ENCODE measurements around the gene CELF2. TPM values are rescaled to one million over a fixed set of nuclear protein-coding genes. Genes with fewer than 3 reads are reported as not detected.
A peak's percentile ranks its signal among the peaks of the same experiment; 100 is the strongest.

Gene CELF2
- total RNA-seq, 1 donor from 2014 or later = 54.3 TPM

DNA sequence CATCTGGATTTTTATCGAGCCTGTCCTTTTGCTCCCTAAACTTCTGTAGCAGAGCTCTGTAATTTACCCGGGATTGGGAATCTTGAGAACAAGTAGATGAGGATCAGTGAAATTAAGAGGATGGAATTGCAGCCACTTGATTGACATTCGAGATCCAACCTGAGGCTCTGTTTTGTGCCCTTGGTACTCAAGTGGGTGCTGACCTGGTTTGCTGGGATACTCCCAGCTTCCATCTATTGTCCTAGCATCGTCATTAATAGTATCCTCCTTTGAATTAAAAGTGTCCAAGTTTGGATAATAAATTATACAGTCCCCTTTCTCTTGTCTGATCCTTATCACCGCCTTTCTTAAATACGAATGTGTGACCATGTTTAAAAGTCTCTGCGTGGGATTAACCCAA, 17.1 kb downstream of the CELF2 start:
- H3K27me3 ChIP-seq = no peaks in the 10 kb centered on the region
- no peaks in the 10 kb centered on the region for H3K4me1 ChIP-seq
- no peak overlapping the region for H3K27ac ChIP-seq
- DNase-seq (ENCODE audit: extremely low spot score in 2 of 2) = no peak
- H3K4me3 ChIP-seq = no peak overlapping the region
- no peaks in the 10 kb centered on the region for H3K9me3 ChIP-seq
- no peaks in the 10 kb centered on the region for H3K36me3 ChIP-seq
- TF ChIP-seq POLR2A (IDR thresholded peaks at IDR 0.05) (no peak), POLR2AphosphoS5 (IDR thresholded peaks at IDR 0.05; ENCODE audit: insufficient read depth in 1 of 2, low read depth in 1 of 2) (no peak)
- TF ChIP-seq, protein P1, sequence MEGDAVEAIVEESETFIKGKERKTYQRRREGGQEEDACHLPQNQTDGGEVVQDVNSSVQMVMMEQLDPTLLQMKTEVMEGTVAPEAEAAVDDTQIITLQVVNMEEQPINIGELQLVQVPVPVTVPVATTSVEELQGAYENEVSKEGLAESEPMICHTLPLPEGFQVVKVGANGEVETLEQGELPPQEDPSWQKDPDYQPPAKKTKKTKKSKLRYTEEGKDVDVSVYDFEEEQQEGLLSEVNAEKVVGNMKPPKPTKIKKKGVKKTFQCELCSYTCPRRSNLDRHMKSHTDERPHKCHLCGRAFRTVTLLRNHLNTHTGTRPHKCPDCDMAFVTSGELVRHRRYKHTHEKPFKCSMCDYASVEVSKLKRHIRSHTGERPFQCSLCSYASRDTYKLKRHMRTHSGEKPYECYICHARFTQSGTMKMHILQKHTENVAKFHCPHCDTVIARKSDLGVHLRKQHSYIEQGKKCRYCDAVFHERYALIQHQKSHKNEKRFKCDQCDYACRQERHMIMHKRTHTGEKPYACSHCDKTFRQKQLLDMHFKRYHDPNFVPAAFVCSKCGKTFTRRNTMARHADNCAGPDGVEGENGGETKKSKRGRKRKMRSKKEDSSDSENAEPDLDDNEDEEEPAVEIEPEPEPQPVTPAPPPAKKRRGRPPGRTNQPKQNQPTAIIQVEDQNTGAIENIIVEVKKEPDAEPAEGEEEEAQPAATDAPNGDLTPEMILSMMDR (IDR thresholded peaks at IDR 0.05) = no peak
- intact Hi-C loops (cut with DNase I) = loop anchor here (10.0 kb wide), 1 partner anchor 1700 kb away; no protein-coding TSS in a partner anchor

DNA sequence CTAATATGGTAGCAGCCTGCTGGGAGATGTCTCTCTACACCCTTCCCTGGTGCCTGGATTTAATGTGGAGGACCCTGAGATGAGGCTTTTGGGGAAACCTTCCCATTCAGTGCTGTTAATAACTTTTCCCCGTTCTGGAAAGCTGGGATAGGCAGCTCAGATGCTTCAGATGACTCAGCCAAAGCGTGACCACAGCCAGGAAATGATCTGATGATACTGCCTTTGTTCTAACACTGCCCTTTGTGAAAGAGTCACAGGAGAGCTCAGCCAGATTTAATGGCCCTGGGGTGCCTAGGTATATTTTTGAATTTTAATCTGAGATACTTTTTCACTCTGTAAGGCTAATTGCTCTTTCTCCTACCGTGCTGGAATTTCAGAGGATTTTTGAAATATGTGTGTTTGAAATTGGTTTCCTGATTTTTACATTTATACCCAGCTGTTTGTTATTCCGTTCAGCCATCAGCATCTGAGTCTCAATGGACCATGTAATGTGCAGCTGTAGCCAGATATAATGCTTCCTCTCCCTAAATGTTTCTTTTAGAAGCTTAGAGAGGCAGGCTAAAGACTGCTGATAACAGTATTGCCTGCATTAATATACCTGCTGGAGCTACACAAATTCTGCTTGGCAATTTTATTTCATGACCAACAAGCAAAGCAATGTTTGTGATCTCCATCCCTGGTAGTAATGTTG, 17.8 kb downstream of the CELF2 start:
- no peak for TF ChIP-seq POLR2AphosphoS5 (IDR thresholded peaks at IDR 0.05; ENCODE audit: insufficient read depth in 1 of 2, low read depth in 1 of 2)
- TF ChIP-seq, protein P1 (IDR thresholded peaks at IDR 0.05) = no peak
- no peak for TF ChIP-seq POLR2A (IDR thresholded peaks at IDR 0.05)
- no peaks in the 10 kb centered on the region for H3K36me3 ChIP-seq
- H3K27ac ChIP-seq = no peak overlapping the region
- no peak overlapping the region for H3K4me3 ChIP-seq
- H3K9me3 ChIP-seq = no peaks in the 10 kb centered on the region
- DNase-seq (ENCODE audit: extremely low spot score in 2 of 2) = no peak
- no peaks in the 10 kb centered on the region for H3K4me1 ChIP-seq
- no peaks in the 10 kb centered on the region for H3K27me3 ChIP-seq
- intact Hi-C loops (cut with DNase I) = loop anchor here (10.0 kb wide), 1 partner anchor 1701 kb away; no protein-coding TSS in a partner anchor

DNA sequence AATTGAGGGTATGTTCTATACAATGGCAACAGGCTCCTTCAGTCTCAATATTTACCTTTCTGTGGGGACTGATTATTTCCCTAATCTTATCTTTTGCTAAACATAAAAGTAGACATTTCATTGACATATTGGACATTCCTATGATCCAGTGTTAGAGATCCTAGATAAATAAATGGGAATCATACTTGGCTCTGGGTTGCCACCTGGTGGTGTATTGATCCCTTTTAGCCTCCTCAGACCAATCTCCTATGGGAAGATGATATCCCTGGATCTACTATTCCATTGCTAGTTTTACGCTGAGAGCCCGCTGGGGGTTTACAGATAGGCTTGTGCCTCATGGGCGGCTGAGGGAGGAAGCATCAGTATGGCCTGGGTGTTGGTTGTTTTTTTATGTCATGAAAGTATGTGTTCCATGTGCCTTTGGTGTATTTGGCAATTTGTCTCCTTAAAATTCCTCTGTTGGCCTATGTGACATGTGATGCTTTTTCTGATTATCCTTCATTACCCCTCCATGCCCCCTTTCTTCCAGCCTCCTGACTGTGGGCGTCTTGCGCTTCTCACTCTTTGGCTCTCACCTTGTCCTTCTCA, 18.8 kb downstream of the CELF2 start:
- Histone ChIP-seq H3K36me3 (no peaks in the 10 kb centered on the region), H3K4me3 (no peak overlapping the region), H3K4me1 (no peaks in the 10 kb centered on the region), H3K9me3 (no peaks in the 10 kb centered on the region), H3K27ac (no peak overlapping the region), H3K27me3 (no peaks in the 10 kb centered on the region)
- DNase-seq (ENCODE audit: extremely low spot score in 2 of 2) = no peak
- intact Hi-C loops (cut with DNase I) = loop anchor here (10.0 kb wide), 1 partner anchor 1702 kb away; no protein-coding TSS in a partner anchor
- TF ChIP-seq, protein P1 (IDR thresholded peaks at IDR 0.05) = peak in 2 of 3 experiments; percentile 33 to 51
- no peak for TF ChIP-seq POLR2A (IDR thresholded peaks at IDR 0.05)

GRCh38 chr10:11037991-11038390, 20.3 kb downstream of the CELF2 start:
- intact Hi-C loops (cut with DNase I) = loop anchor here (10.0 kb wide), 1 partner anchor 1703 kb away; no protein-coding TSS in a partner anchor
- no peak for TF ChIP-seq POLR2A (IDR thresholded peaks at IDR 0.05)
- no peak for TF ChIP-seq POLR2AphosphoS5 (IDR thresholded peaks at IDR 0.05; ENCODE audit: insufficient read depth in 1 of 2, low read depth in 1 of 2)
- TF ChIP-seq, protein P1 (IDR thresholded peaks at IDR 0.05) = no peak
- no peak for DNase-seq (ENCODE audit: extremely low spot score in 2 of 2)
- Histone ChIP-seq H3K9me3 (no peaks in the 10 kb centered on the region), H3K4me3 (no peak overlapping the region), H3K4me1 (no peaks in the 10 kb centered on the region), H3K27me3 (no peaks in the 10 kb centered on the region), H3K27ac (no peak overlapping the region), H3K36me3 (no peaks in the 10 kb centered on the region)

- Histone ChIP-seq H3K9me3 (no peaks in the 10 kb centered on the region), H3K27ac (no peak overlapping the region), H3K4me3 (no peak overlapping the region), H3K36me3 (no peaks in the 10 kb centered on the region), H3K27me3 (no peaks in the 10 kb centered on the region), H3K4me1 (peaks cover 11% of the 10 kb centered on the region)
- intact Hi-C loops (cut with DNase I) = no loop called here
- TF ChIP-seq POLR2A (IDR thresholded peaks at IDR 0.05) = no peak
- TF ChIP-seq, protein P1 (IDR thresholded peaks at IDR 0.05) = no peak
- no peak for TF ChIP-seq POLR2AphosphoS5 (IDR thresholded peaks at IDR 0.05; ENCODE audit: insufficient read depth in 1 of 2, low read depth in 1 of 2)
- no peak for DNase-seq (ENCODE audit: extremely low spot score in 2 of 2)
These were observed 24.7 kb downstream of the CELF2 start for GRCh38 chr10:11042357-11042756.

Data from vagina (tissue), 2 donors.